GM19239 (cell line): ENCODE measurements around the gene COL4A2.
A peak's percentile ranks its signal among the peaks of the same experiment; 100 is the strongest.
"Not testable (repeated sequence)": the region's sequence is repeated elsewhere in the genome, so short reads cannot be mapped to it uniquely, and the experiment has no call there.

ENCODE experiments used
- DNase-seq: peaks from one replicate; pipeline ENCODE4 v3.0.0; 2011; ENCODE audit warnings: low spot score; ENCODE audit not compliant: insufficient read length
- FAIRE-seq: peaks from 2 replicates; lab custom pipeline; 2011; peaks lifted over from hg19 to GRCh38; lab: Jason Lieb, UNC

Gene COL4A2

DNA sequence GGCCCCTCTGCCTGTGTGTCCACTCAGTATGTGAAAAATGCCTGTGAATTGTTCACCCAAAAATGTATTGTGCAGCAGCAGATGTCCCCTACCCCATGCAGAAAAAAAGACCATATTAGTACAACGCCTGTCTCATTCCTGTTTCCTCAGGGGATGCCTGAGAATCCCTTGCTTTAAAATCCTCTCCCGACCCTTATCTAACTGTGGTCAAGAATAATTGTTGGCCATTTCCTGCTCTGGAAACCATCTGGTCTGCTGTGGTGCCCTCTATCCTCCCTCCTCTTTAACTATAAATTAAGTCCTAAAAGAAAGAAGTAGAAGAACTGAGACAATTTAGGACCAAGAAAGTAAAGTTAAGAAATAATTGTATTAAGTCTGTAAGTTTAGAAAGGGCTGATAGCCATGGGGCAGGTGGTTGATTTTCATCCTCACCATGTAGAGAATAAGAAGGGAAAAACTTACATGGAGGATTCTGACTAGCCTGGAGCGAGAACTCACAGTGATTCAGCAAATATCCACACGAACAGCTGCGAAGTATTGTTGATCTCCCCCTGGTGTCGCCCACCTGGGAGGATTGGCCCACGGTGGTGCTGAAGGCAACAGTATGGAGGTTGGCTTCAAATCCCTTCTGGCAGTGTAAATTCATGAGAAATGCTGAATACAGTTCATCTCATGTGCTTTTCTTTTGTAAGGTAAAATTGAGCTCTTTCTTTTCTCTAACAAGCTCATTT is 85.6 kb downstream of the COL4A2 start:
- FAIRE-seq, result no peak
- DNase-seq, result no peak

DNA sequence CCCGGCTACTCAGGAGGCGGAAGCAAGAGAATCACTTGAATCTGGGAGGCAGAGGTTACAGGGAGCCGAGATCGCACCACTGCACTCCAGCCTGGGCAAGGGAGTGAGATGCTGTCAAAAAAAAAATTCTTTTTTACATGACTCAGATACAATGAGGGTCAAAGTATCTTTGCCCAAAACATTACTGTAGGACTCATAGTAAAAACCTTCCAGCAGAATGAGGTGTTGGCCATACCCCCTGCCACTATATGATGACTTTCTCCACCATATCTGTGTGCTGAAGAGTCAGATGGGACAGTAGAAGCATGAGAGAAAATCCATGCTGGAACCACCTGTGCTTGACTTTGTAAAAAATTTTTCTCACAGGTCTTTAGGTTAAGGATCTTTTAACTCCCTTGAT is 86.7 kb downstream of the COL4A2 start:
- FAIRE-seq (no peak), DNase-seq (no peak)

- DNase-seq, result no peak
- FAIRE-seq, result no peak
Observed at GRCh38 chr13:110394371-110394841, 87.3 kb downstream of the COL4A2 start.

- not testable (repeated sequence) for DNase-seq, FAIRE-seq
Observed at GRCh38 chr13:110395616-110396015, 88.5 kb downstream of the COL4A2 start.

DNA sequence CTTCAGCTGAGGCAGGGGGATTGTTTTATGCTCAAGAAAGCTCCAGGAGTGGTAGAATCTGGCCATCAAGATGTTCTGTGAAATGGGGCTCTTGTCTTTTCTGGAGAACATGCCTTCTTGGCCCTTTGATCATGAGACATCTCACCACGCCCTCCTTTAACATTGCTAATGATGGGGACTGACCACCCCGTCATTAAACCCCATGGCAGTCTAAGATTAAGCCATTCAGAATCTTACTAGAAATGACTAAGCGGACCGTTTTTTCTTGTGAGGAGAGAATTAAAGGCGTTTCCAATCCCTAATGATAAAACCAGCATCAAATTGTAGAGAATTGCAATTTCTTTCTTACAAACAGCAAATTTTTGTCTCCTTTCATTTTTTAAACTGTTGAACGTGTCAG is 89.4 kb downstream of the COL4A2 start:
- DNase-seq, result no peak
- FAIRE-seq, result no peak

GRCh38 chr13:110396913-110397381 is 89.9 kb downstream of the COL4A2 start:
- no peak for DNase-seq
- FAIRE-seq, result no peak

GRCh38 chr13:110397436-110398115 is 90.5 kb downstream of the COL4A2 start:
- DNase-seq, result no peak
- no peak for FAIRE-seq

- no peak for DNase-seq
- no peak for FAIRE-seq
Observed at GRCh38 chr13:110398564-110399507, 91.8 kb downstream of the COL4A2 start.

- FAIRE-seq (peak; percentile 11), DNase-seq (no peak)
Observed at GRCh38 chr13:110399801-110400200, 92.7 kb downstream of the COL4A2 start.

DNA sequence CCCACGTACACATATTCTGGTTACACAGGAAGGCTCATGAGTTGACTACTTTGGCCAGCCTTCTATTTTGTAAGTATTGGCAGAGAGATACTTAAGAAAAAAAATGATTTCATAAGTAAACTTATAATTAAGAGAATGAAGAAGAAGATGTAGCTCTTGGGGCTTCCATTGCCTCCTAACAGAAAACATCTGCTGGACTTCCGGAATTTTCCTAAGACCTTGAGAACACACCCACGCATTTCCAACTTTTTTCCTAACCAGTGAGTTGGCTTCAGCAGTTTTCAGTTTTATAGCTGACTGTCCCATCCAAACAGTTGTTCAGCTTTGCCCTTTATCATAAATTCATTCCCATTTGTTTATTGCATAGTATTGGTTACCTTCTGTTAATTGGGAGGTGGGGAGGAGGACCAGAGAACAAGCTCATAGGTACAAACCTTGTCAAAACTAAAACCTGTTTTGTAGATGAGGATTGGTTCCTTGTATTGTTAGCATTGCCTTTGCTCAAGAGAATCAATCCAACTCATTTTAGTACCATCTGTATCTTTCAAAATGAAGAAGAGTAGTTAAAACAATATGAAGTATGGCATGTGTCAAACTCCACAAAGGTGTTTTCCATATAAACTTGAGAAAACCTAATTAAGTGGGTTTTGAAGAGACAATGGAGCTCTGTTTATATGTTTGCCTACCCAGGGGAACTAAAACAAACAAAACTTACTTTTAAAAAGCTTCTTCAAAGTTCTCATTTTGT is 93.9 kb downstream of the COL4A2 start:
- DNase-seq (no peak), FAIRE-seq (no peak)

- FAIRE-seq, result no peak
- no peak for DNase-seq
Observed at GRCh38 chr13:110402299-110403069, 95.4 kb downstream of the COL4A2 start.

GRCh38 chr13:110403315-110403714 is 96.2 kb downstream of the COL4A2 start:
- no peak for FAIRE-seq
- no peak for DNase-seq

GRCh38 chr13:110403721-110404120 is 96.6 kb downstream of the COL4A2 start:
- DNase-seq (no peak), FAIRE-seq (no peak)

GRCh38 chr13:110404321-110404720 is 97.2 kb downstream of the COL4A2 start:
- FAIRE-seq, result no peak
- no peak for DNase-seq

DNA sequence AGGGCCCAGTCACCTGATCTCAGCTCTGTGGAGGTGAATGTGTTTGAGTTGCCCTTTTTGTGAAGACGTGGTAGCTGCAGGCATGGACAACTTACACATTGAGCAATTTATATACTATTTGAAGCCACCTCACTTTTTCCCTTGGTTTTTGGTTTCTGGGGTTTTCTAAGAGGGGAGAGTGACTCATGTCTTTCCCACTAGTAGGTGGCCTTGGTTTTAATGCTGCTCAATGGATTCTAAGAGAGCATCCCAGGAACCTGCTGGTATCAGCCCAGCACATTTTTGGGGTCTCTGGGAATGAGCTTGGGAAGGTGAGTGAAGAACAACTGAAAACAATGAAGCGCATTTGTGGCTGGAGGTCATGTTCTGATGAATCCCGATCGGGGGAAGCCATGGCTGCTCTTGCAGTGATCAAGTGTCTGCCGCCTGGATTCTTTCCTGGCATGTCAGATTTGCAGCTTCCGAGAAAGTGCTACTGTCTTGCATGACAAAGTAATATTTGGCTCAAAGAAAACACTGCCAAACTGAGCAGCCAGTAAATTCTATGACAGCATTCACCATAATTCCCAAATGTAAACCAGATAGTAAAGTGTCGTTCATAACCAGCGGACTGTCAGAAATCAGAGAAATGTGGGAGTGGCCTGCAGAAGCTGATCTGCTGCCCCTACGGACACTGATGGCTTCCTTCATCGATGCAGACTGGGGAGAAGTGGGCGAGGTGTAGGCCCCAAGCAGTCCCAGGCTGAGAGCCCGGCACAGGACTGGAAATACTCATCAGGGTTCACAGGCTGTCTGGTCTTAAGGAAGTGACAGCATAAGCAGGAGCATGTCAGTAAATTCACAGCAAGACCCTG is 98.7 kb downstream of the COL4A2 start:
- no peak for FAIRE-seq
- DNase-seq, result no peak

DNA sequence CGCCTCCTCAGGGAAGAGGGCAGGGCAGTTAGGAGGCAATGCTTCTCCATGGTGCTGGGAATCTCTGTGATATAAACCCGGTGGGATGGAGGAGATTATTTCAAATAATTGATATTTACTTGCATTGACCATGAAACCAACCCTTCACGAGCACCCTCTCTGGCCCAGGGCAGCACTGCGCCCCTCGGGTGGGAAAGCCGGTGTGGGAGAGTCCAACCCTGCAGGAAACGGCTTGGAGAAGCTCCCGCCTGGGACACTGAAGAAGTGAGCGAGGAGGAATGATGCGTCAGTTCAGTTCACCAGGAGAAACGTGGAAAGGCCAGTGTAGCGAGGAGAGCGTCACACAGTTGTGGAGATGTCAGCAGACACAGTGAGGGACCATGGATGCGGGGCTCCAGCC is 99.9 kb downstream of the COL4A2 start:
- FAIRE-seq (no peak), DNase-seq (no peak)

- DNase-seq (no peak), FAIRE-seq (no peak)
Observed at GRCh38 chr13:110407531-110407930, 100.4 kb downstream of the COL4A2 start.

- no peak for DNase-seq
- FAIRE-seq, result no peak
Observed at GRCh38 chr13:110408286-110408685, 101.2 kb downstream of the COL4A2 start.
